GM04504 (cell line): ENCODE measurements around the gene PKP4.
A peak's percentile ranks its signal among the peaks of the same experiment; 100 is the strongest.
"Not testable (repeated sequence)": the region's sequence is repeated elsewhere in the genome, so short reads cannot be mapped to it uniquely, and the experiment has no call there.

Experiments
- DNase-seq: peaks from one replicate; pipeline ENCODE4 v3.0.0-alpha.2; 2012; ENCODE audit warnings: low read depth

PKP4 gene

DNA sequence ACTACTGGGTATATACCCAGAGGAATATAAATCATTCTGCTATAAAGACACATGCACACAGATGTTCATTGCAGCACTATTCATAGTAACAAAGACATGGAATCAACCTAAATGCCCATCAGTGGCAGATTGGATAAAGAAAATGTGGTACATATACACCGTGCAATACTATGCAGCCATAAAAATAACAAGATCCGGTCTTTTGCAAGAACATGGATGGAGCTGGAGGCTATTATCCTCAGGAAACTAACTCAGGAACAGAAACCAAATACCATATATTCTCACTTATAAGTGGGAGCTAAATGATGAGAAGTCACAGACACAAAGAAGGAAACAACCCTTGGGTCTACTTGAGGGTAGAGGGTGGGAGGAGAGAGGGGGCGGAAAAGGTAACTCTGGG is 16.5 kb downstream of the PKP4 start:
- not testable (repeated sequence) for DNase-seq

DNA sequence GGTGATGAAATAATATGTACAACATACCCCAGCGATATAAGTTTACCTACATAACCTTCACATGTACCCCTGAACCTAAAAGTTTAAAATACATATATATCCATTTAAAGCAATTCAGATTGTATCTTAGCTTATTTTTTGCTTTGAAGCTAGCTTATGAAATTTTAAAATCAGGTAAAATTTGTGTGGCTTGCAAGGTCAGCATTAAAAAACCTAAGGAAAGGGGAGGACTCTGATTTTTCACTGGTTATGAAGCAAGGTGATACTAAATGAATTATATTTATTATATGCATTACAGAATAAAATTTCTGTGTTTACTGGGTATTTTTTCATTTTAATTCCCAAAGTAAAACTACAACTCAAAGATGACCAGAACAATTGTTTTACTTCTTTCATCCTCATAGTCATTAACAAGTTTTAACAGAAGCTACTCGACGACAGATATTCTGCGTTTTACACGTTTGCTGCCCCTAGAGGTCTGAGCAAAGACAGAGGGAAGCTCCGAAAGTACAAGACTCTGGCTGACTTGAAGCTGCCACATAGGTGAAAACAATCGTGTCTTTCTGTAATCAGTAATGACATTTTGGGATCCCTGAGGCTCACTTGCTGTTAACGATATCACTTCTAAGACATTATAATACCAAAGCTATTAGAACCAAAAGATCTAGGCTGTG is 17.1 kb downstream of the PKP4 start:
- DNase-seq = no peak

DNA sequence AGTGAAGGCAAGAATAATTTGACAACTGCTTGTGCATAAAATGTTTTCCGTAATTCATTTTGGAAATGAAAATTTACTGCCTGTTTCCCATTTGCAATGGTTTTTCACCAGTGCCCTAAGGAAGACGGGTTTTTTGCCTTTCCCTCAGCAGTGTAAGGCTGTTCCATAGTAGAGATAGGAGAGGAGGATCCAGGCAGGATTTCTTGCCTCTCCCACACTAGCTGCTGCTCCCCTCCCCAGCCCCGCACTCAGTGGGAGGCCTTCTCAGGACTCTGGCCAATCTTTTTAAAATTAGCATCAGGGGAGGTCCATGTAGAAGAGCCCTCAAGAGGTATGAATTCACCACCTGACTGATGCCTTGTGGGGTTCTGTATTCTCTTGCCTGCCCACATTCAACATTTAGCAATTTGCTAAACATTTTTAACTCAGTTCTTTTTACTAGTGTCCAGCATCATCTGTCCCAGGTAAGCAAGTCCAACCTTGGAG is 17.8 kb downstream of the PKP4 start:
- DNase-seq = not testable (repeated sequence)

DNA sequence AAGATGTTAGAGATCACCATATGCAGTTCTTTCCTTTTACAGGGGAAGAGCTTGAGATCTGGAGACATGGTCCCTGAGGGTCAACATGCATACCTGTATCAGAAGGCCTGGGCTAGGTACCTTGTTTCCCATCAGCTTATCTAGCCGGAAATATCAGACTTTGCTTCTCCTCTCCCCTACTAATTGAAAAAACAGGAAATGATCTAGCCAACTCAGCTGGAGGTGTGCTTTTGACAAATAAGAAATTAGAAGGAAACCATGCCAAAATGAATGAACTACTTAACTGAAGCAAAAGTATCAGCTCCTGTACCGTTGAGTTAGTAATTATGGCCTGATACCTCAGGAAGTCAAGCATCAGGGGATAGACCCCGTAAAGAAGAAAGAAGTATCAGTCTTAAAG is 20.4 kb downstream of the PKP4 start:
- no peak for DNase-seq

DNA sequence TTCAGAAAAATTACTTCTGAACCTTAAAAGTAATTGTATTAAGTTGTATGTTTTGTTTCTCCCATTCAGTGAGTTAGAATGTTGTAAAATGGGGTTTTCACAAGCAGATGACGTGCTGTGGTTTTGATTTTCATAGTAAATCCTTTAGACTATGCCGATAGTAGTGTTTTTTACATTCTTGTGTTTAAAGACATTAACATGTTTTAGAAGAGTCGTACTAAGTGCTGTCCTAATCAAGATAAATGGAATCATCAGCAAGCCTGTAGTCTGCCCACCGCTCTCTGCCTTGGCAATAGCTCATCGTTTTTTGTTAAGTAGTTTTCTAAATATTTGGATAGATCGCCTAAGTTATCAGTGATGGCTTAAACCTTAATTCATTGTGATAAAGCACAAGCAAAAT is 21.5 kb downstream of the PKP4 start:
- DNase-seq = no peak

DNA sequence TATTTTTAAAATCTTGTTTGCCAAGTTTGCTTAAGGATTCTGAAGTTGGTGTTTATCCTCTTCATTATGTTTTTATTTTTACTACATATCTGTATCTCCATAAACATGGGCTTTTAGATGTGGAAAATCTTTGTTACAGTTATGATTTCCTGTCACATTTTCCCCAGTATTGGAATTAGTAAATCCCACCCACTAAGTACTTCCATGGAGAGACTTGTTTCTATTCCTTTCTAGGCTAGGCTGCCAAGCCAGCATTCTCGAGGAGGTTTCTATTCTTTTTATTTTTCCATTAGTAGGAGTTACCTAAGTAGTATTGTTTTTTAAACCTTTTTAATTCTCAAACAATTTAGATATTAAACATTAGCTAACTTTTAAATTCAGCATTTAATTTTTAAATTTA is 22.1 kb downstream of the PKP4 start:
- no peak for DNase-seq

DNA sequence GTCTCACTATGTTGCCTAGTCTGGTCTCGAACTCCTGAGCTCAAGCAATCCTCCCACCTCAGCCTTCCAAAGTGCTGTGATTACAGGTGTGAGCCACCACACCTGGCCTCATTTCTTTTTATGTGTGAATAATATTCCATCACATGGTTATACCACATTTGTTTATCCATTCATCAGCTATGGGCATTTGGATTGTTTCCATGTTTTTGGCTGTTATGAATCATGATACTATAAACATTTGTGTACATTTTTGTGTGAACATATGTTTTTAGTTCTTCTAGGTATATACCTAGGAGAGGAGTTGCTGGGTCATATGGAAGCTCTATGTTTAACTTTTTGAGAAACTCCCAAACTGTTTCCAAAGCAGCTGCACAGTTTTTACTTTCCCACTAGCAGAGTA is 24.4 kb downstream of the PKP4 start:
- no peak for DNase-seq

DNA sequence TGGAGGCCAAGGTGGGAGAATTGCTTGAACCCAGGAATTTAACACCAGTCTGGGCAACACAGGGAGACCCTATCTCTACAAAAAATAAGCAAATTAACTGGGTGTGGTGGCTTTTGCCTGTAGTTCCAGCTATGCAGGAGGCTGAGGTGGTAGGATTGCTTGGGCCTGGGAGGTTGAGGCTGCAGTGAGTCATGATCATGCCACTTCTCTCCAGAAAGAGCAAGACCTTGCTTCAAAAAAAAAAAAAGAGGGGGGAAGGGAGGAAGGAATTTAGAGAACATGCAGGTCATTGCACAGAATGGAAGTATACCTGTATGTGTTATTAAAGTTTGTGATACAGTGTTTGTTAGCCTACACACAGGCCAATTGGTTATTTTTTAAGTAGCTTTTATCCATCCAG is 25.8 kb downstream of the PKP4 start:
- no peak for DNase-seq

DNA sequence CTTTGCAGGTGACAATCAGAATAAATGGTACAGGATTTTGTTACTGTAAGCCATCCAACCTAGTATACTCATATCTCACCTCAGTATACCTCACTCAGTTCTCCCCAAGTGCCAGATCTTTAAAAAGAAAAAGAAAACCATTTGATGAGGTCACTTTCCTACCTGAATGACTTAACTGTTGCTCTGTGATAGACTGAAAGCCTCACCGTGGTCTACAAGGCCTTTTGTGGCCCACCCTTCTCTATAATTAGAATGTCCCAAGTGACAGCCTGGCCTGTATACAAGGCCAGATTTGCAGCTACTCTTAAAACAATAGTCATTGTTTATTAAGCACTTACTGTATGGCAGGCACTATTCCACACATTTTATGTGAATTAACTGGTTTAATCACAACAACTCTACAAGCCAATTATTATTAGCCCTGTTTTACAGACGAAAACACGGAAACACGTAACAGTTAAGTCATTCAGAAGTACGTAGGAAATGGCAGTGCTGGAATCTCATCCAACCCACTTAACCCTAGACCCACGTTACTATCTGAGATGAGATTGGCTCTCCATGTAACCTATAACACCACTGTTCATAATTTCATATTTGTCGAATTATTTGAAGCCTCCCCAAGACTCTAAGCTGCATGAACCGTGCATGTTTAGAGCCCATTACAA is 28.3 kb downstream of the PKP4 start:
- no peak for DNase-seq

DNA sequence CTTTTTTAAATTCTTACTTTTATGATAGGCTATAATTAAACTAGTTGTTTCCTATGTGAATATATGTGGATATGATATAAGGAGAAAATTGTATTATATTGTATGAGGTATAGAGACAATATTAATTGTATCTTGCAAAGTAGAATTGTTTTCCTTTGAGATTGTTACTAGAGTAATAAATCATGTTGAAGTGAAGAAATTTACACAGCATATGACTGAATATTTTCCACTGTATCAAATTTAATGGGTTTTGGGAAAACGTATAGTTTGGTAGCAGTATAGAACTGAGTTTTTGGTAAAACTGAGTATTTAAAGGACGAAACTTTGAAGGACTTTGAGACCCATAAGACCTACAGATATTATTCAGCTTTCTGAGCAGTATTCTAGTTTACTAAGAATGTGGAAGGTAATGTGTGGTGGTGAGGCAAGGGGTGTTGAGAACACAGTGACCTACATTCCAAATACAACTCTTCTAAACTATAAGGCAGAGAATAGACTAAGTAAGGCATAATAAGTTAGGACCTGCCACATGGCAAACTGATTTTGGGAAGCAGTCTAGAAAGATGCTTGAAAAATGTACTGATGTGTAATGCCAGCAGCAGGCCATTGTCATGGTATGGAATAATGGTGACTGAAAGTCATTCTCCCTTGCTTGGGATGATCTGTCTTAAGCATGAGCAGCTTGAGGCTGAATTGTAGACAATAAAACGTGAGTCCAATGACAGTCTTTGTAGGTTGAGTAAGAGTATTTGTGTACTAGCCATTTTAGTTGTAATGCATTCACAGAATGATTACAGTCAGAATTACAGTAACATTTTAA is 29.6 kb downstream of the PKP4 start:
- DNase-seq = no peak

DNA sequence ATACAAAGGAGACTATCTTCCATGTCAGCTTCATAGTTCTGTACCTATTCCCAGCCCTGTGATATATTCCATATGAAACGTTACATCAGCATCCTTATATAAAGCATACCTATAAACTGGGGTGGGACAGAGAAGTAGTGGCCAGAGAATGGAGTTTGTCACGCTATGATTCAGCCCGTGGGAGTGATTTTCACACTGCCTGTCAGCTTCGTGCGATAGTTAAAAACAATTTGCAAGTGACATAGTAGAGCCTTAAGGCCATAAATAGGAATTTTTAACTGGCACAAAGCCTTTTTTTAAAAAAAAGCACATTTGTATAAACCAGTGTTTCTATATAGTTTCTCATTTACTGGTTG is 30.2 kb downstream of the PKP4 start:
- DNase-seq = no peak

DNA sequence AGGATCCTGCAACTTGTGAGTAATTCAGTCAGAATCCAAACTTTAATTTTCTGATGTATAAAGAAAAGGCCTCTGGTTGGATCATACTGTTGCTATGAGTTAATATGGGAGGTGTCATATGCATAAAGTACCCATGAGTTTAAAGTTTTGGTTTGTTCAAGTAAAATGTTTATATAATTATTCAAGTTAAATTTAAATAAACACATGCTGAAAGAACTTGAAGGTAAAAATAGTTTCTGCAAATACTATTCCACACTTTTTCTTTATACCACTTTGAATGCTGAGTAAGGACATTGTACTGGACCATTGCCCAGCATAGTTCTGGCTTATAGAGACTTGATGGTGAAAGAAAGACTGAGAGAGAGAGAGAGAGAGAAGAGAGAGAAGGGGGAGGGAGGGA is 30.7 kb downstream of the PKP4 start:
- DNase-seq = peak; percentile 21

DNA sequence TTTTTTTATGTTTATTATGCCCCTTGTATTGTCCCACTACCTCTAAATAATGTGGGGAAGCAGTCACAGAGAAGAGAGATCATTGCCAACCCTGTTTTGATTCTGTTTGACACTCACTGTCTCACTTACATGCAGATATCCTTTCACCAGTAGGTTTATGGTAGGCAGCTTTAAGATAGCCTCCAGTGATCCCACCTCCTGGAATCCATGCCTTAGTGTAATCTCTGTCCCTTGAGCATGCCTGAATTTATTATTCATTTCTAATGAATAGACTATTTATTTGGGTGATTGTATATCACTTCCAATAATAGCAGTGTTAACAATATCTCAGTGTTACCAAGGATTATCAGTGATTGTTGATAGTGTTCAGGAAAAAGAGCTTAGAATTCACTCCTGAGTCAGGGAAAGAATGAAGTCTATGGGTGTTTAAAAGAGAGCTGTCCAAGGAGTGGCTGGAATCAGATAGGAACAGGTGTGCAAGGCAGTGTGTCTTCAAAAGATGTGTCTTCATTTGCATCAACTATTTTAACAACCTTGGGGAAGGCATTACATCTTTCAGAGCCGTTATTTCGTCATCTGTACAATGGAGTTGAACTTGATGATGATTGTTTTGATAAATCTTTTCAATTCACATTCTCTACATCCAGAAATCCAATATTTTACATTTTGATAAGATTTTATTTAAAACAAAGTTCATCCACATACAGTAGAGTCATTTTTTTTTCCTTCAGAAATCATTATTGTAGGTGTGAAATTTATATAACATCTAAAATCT is 31.9 kb downstream of the PKP4 start:
- DNase-seq = no peak

DNA sequence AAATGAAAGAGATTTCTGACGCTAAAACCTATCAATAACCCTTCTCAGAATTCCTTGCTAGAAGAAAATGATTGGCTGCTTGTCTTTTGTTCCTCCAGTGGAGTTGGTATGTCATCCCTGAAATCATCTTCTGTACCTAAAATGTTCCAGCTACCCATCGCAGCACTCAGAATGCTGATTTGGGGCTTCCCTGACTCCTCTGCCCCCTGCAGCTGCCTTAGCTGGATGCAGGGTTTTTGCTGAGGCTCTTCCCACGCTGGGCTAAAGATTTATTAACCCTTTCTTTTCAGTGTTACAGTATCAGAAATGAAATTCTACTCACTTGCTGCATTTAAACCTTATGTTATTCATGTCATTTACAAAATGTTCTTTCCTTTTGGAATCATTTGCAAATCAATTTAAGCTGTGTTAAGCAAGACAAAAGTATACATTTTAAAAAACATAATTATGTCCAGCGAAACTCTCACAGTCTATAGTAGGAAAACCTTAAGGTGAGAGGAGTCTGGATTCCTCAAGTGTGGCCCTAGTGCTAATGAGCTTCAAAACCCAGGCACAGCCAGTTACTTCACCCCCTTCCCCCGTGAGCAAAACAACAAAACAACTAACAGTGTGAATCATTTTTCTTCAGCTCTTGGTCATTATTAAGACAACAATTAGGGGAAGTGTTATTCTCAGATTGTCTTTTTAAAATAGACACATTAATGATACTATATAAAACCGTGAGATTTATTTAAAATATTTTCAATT is 32.8 kb downstream of the PKP4 start:
- DNase-seq = no peak

DNA sequence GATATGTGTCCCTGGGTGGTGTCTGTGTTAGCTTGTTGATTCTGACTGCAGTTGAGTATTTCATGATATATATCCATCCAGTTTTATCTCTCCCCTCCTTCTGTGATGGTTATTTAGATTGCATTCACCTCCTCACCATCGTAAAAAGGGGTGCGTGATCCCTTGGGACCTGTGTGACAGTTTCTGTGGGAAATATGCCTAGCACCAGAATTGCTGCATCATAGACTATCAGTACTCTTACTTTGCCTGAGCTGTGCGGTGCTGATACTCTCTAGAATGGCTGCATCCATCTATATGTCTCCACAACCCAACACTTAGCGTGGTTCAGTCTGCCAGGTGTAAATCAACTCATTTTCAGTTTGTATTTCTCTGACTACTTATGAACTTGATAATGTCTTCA is 34.3 kb downstream of the PKP4 start:
- no peak for DNase-seq

DNA sequence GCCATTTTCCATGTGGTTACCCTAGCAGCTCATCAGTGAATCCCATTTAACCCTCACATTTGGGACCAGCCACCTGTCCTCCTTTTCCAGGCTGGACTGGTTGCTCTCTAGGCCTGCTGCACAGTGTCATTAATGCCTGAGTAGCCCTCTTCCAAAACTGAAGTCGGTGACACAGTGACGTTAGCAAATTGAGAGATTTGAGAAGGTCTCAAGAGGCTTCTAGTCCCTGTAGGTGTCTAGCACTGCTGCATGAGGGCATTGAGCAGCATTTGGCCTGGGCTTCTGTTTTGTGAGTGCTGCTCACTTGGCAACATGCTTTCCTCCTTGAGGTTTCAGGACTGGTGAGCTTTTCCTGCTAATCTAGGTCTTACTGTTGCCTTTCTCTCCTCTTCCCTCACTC is 36.7 kb downstream of the PKP4 start:
- no peak for DNase-seq

DNA sequence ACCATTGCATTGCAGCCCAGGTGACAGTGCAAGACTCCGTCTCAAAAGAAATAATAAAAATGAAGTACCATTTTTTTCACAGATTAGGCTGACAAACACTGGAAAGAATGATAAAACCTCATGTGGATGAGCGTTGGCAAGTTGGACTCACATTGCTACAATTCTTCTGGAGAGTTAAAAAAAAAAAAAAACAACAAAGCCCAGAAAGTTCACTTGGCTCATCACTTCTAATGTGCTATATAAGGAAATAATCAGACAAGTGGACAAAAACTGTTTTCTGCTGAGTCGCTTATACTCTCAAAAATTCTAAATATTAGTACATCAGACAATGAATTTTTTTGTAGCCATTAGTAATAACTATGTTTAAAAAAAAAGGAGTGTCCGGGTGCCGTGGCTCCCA is 38.4 kb downstream of the PKP4 start:
- peak; percentile 36 for DNase-seq

DNA sequence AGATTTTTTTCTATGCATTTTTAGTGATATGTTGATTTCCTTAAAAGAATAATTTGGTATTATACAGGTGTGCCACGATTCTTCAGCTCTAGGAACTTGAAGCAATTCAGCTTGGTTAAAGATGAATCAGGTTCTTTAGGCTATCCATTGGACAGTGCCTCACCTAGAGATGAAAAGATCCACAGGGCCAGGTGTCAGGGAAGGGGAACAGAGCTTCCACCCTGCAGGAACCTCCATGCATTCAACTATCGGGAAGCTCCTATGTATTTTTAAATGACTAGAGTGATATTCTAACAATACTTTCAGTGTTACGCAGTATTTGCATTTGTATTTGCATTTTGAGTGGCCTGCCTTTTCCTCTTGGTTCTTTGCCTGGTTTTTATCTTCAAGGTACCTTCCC is 40.2 kb downstream of the PKP4 start:
- DNase-seq = no peak

DNA sequence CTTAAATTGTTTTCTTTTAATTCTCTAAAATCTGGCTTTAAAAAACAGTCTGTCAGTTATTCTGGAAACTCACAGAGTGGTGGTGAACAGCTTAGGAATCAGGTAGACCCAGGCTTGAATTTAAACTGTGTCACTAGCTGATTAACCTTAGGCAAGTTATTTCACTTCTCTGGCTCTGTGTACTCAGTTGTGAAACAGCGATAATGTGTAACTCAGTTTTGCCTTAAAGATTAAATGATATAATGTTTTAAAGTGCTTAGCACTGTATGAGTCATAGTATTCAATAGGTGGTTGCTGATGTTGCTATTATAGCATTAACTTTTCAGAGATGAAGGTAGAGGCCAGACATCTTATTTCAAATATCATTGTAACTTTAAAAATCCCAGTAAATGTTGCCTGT is 40.7 kb downstream of the PKP4 start:
- no peak for DNase-seq

DNA sequence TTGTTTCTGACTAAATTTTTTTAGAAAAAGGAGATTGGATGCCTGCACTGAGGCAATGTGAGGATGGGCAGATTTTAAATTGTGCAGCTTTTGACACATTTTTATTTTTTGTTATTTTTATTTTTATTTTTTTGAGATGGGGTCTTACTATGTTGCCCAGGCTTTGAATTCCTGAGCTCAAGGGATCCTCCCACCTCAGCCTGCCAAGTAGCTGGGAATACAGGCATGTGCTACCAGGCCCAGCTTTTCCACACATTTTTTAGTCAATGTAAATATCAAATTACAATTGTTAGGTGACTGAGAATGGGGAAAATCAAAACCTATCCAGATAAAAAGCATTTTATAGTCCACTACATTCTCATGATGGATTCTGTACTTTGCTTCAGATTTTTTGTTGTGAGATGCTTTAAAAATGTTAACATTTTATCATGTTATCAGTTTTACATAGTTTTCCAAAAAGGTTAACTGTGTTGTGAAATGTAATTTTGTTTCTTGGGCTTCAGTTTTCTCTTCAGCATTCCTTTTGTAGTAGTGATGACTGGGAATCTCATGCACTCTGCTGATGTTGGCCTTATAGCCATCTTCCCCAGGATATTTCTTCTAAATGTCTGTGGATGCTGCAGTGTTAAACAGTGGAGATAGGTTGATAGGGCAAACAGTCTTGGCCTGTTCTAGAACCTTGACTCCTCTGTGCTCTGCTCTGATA is 41.4 kb downstream of the PKP4 start:
- no peak for DNase-seq

DNA sequence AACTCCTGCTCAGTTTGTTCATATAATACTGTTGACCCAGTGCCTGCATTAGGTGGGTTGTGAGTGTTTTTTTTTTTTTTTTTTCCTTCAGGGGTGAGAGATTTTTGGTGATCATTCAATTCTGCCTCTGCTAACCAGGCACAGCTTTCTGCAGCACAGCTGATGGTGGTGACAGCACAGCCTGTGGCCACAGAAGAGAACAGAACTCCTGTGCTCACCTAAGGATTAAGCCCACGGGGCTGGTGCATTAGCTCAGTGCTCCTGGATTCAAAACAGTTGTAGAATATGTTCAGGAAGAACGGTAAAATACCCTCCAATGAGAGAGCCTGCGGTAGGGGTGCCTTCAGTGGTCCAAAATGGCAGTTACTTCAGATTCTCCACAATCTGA is 42.0 kb downstream of the PKP4 start:
- no peak for DNase-seq
